ENCODE results near the gene ROBO1.
"Not testable (repeated sequence)": the region's sequence is repeated elsewhere in the genome, so short reads cannot be mapped to it uniquely, and the experiment has no call there.

ROBO1 gene

GRCh38 chr3:79337798-79338197, 430.0 kb downstream of the ROBO1 start:
- Mint-ChIP-seq H3K9me3 (peaks cover 6% of the 10 kb centered on the region), H3K4me3 (no peak overlapping the region), H3K4me1 (ENCODE audit: low read depth) (no peaks in the 10 kb centered on the region), H3K27me3 (no peaks in the 10 kb centered on the region), H3K36me3 (ENCODE audit: low read depth) (no peaks in the 10 kb centered on the region), H3K27ac (no peak overlapping the region)
- DNase-seq, result no peak

GRCh38 chr3:79329154-79329553, 438.6 kb downstream of the ROBO1 start:
- H3K9me3 Mint-ChIP-seq, result peaks cover 9% of the 10 kb centered on the region
- H3K4me3 Mint-ChIP-seq, result no peak overlapping the region
- DNase-seq, result no peak
- no peaks in the 10 kb centered on the region for H3K27me3 Mint-ChIP-seq
- no peaks in the 10 kb centered on the region for H3K4me1 Mint-ChIP-seq (ENCODE audit: low read depth)
- no peaks in the 10 kb centered on the region for H3K36me3 Mint-ChIP-seq (ENCODE audit: low read depth)
- H3K27ac Mint-ChIP-seq, result no peak overlapping the region

GRCh38 chr3:79326642-79327041, 441.2 kb downstream of the ROBO1 start:
- Mint-ChIP-seq H3K4me1 (ENCODE audit: low read depth) (no peaks in the 10 kb centered on the region), H3K4me3 (no peak overlapping the region), H3K9me3 (peaks cover 3% of the 10 kb centered on the region), H3K27me3 (no peaks in the 10 kb centered on the region), H3K36me3 (ENCODE audit: low read depth) (no peaks in the 10 kb centered on the region), H3K27ac (no peak overlapping the region)
- DNase-seq, result no peak

GRCh38 chr3:79325833-79326383, 441.9 kb downstream of the ROBO1 start:
- H3K27ac Mint-ChIP-seq, result not testable (repeated sequence)

GRCh38 chr3:79317551-79318518, 450.0 kb downstream of the ROBO1 start:
- H3K9me3 Mint-ChIP-seq, result peaks cover 10% of the 10 kb centered on the region
- H3K27me3 Mint-ChIP-seq, result no peaks in the 10 kb centered on the region
- DNase-seq, result no peak
- no peak overlapping the region for H3K27ac Mint-ChIP-seq
- H3K36me3 Mint-ChIP-seq (ENCODE audit: low read depth), result no peaks in the 10 kb centered on the region
- H3K4me1 Mint-ChIP-seq (ENCODE audit: low read depth), result no peaks in the 10 kb centered on the region
- H3K4me3 Mint-ChIP-seq, result no peak overlapping the region

More at GRCh38 chr3:79325833-79326383, 441.9 kb downstream of the ROBO1 start:
- H3K4me1 Mint-ChIP-seq (ENCODE audit: low read depth); H3K4me3 Mint-ChIP-seq; H3K36me3 Mint-ChIP-seq (ENCODE audit: low read depth); DNase-seq; H3K27me3 Mint-ChIP-seq; H3K9me3 Mint-ChIP-seq: not testable (repeated sequence)

- Mint-ChIP-seq H3K27ac (no peak overlapping the region), H3K36me3 (ENCODE audit: low read depth) (no peaks in the 10 kb centered on the region), H3K27me3 (no peaks in the 10 kb centered on the region), H3K4me1 (ENCODE audit: low read depth) (no peaks in the 10 kb centered on the region), H3K9me3 (peaks cover 14% of the 10 kb centered on the region), H3K4me3 (no peak overlapping the region)
- no peak for DNase-seq
Observed at GRCh38 chr3:79314962-79315361, 452.8 kb downstream of the ROBO1 start.

- H3K4me1 Mint-ChIP-seq (ENCODE audit: low read depth), result no peaks in the 10 kb centered on the region
- H3K27me3 Mint-ChIP-seq, result no peaks in the 10 kb centered on the region
- H3K36me3 Mint-ChIP-seq (ENCODE audit: low read depth), result no peaks in the 10 kb centered on the region
- peaks cover 14% of the 10 kb centered on the region for H3K9me3 Mint-ChIP-seq
- no peak overlapping the region for H3K27ac Mint-ChIP-seq
- no peak overlapping the region for H3K4me3 Mint-ChIP-seq
- DNase-seq, result no peak
Observed at GRCh38 chr3:79314544-79314943, 453.3 kb downstream of the ROBO1 start.

- Mint-ChIP-seq H3K27ac (no peak overlapping the region), H3K9me3 (peaks cover 4% of the 10 kb centered on the region), H3K4me1 (ENCODE audit: low read depth) (no peaks in the 10 kb centered on the region), H3K27me3 (no peaks in the 10 kb centered on the region), H3K36me3 (ENCODE audit: low read depth) (no peaks in the 10 kb centered on the region), H3K4me3 (no peak overlapping the region)
- DNase-seq, result no peak
Observed at GRCh38 chr3:79310016-79310415, 457.8 kb downstream of the ROBO1 start.

GRCh38 chr3:79306934-79307570, 460.7 kb downstream of the ROBO1 start:
- Mint-ChIP-seq H3K36me3 (ENCODE audit: low read depth) (no peaks in the 10 kb centered on the region), H3K27me3 (no peaks in the 10 kb centered on the region), H3K4me3 (no peak overlapping the region), H3K27ac (no peak overlapping the region), H3K4me1 (ENCODE audit: low read depth) (no peaks in the 10 kb centered on the region), H3K9me3 (peaks cover 8% of the 10 kb centered on the region)
- no peak for DNase-seq

GRCh38 chr3:79299949-79300635, 467.7 kb downstream of the ROBO1 start:
- not testable (repeated sequence) for H3K36me3 Mint-ChIP-seq (ENCODE audit: low read depth); H3K27ac Mint-ChIP-seq; DNase-seq; H3K4me3 Mint-ChIP-seq; H3K27me3 Mint-ChIP-seq; H3K4me1 Mint-ChIP-seq (ENCODE audit: low read depth)
- H3K9me3 Mint-ChIP-seq, result peaks cover 14% of the 10 kb centered on the region

- H3K4me3 Mint-ChIP-seq, result no peak overlapping the region
- peaks cover 16% of the 10 kb centered on the region for H3K9me3 Mint-ChIP-seq
- no peaks in the 10 kb centered on the region for H3K36me3 Mint-ChIP-seq (ENCODE audit: low read depth)
- no peaks in the 10 kb centered on the region for H3K27me3 Mint-ChIP-seq
- no peaks in the 10 kb centered on the region for H3K4me1 Mint-ChIP-seq (ENCODE audit: low read depth)
- no peak overlapping the region for H3K27ac Mint-ChIP-seq
- DNase-seq, result no peak
Observed at GRCh38 chr3:79297245-79297960, 470.4 kb downstream of the ROBO1 start.

GRCh38 chr3:79286882-79287281, 480.9 kb downstream of the ROBO1 start:
- Mint-ChIP-seq H3K27me3 (no peaks in the 10 kb centered on the region), H3K27ac (no peak overlapping the region), H3K36me3 (ENCODE audit: low read depth) (no peaks in the 10 kb centered on the region), H3K9me3 (peaks cover 33% of the 10 kb centered on the region), H3K4me1 (ENCODE audit: low read depth) (no peaks in the 10 kb centered on the region), H3K4me3 (no peak overlapping the region)
- no peak for DNase-seq

- Mint-ChIP-seq H3K27me3 (no peaks in the 10 kb centered on the region), H3K36me3 (ENCODE audit: low read depth) (no peaks in the 10 kb centered on the region)
- DNase-seq, result no peak
Observed at GRCh38 chr3:79285871-79286270, 481.9 kb downstream of the ROBO1 start.

GRCh38 chr3:79285380-79285779, 482.4 kb downstream of the ROBO1 start:
- Mint-ChIP-seq H3K4me1 (ENCODE audit: low read depth) (no peaks in the 10 kb centered on the region), H3K4me3 (no peak overlapping the region), H3K36me3 (ENCODE audit: low read depth) (no peaks in the 10 kb centered on the region), H3K27me3 (no peaks in the 10 kb centered on the region), H3K27ac (no peak overlapping the region), H3K9me3 (peaks cover 22% of the 10 kb centered on the region)
- DNase-seq, result no peak

More at GRCh38 chr3:79285871-79286270, 481.9 kb downstream of the ROBO1 start:
- Mint-ChIP-seq H3K4me3 (no peak overlapping the region), H3K4me1 (ENCODE audit: low read depth) (no peaks in the 10 kb centered on the region), H3K27ac (no peak overlapping the region), H3K9me3 (peaks cover 26% of the 10 kb centered on the region)

Measured in activated T-cell treated with anti-CD3 and anti-CD28 coated beads, Interleukin-2, amount 50 U/mL, for 24 hours (primary cell).